Esophagus muscularis mucosa (tissue), 4 donors: Measurements from ENCODE around the gene WDR35. TPM values are rescaled to one million over a fixed set of nuclear protein-coding genes. Genes with fewer than 3 reads are reported as not detected.

Source experiments
- DNase-seq: peaks from one replicate; pipeline ENCODE4 v3.0.0-alpha.2; 2017; ENCODE audit errors: extremely low spot score
- H3K27ac ChIP-seq, 4 donors: fragments of 200-600 bp; sonication (generic); replicated peaks in 1 of 4; 1 replicate in 3 of 4; 2 replicates in 1 of 4; pipeline ENCODE4 v1.5.1; 2016 to 2019; ENCODE audit warnings: mild to moderate bottlenecking in 1 of 4
- H3K27me3 ChIP-seq, 4 donors: fragments of 200-600 bp; sonication (generic); one replicate each; pipeline versions ENCODE4 v1.5.1 to v1.6.0; 2016 to 2019
- H3K36me3 ChIP-seq, 4 donors: fragments of 200-600 bp; sonication (generic); one replicate each; pipeline ENCODE4 v1.5.1; 2016 to 2019
- H3K4me1 ChIP-seq, 4 donors: fragments of 200-600 bp; sonication (generic); one replicate each; pipeline ENCODE4 v1.5.1; 2016 to 2019
- H3K4me3 ChIP-seq, 4 donors: fragments of 200-600 bp; sonication (generic); 1 replicate in 2 of 4; 2 replicates in 2 of 4; pipeline ENCODE4 v1.5.1; 2016 to 2019; ENCODE audit warnings: mild to moderate bottlenecking in 4 of 4, moderate library complexity in 1 of 4
- H3K9me3 ChIP-seq, 4 donors: fragments of 200-600 bp; sonication (generic); 1 replicate in 3 of 4; 2 replicates in 1 of 4; pipeline ENCODE4 v1.5.1; 2016 to 2019
- CTCF ChIP-seq, 3 experiments: fragments of 200-600 bp in 2 of 3; fragments of 450-650 bp in 1 of 3; sonication (generic) in 2 of 3; IDR thresholded peaks; one replicate each; pipeline ENCODE4 v1.5.1; 2017 to 2019; ENCODE audit warnings: antibody characterized with exemption in 3 of 3, mild to moderate bottlenecking in 2 of 3, moderate library complexity in 1 of 3
- EP300 ChIP-seq: sonication (generic); formaldehyde crosslinking; IDR thresholded peaks from one replicate; pipeline ENCODE4 v1.6.1; 2017; ENCODE audit warnings: antibody characterized with exemption
- POLR2A ChIP-seq: fragments of 450-650 bp; IDR thresholded peaks from one replicate; pipeline ENCODE4 v1.6.1; 2017; ENCODE audit warnings: antibody characterized with exemption, moderate library complexity, mild to moderate bottlenecking, low read depth
- POLR2AphosphoS5 ChIP-seq, 2 donors: sonication (generic); formaldehyde crosslinking; IDR thresholded peaks; one replicate each; pipeline ENCODE4 v1.6.1; 2017; ENCODE audit warnings: antibody characterized with exemption in 2 of 2
- WGBS: methylation state at CpG from one replicate; pipeline ENCODE4 v1.1.5; 2018; 5-methylcytosine and 5-hydroxymethylcytosine counted together
- intact Hi-C: fragments of 100-400 bp; cut with DNase I; formaldehyde crosslinking; loops from one replicate; pipeline ENCODE4 v1.15.1; 2023
- total RNA-seq, 4 donors: library from RNA; depleted of rRNA; stranded (reverse); fragments of >200 nt; gene quantifications; one replicate each; pipeline versions ENCODE4 v1.1.0 to v1.2.1, GENCODE V29; 2016

Gene WDR35
- total RNA-seq, 4 donors from 2014 or later, result 9.4 to 15.0 (median 12.3) TPM

- 98% methylated on average over 4 of the region's 4 CpGs for WGBS
- Histone ChIP-seq H3K27ac (no peak overlapping the region), H3K27me3 (no peaks in the 10 kb centered on the region), H3K36me3 (no peaks in the 10 kb centered on the region), H3K9me3 (no peaks in the 10 kb centered on the region), H3K4me3 (no peak overlapping the region), H3K4me1 (peaks cover 0 to 11% (median under 1%) of the 10 kb centered on the region in 4 donors)
- TF ChIP-seq POLR2A (no peak), POLR2AphosphoS5 (IDR thresholded peaks at IDR 0.05) (no peak), CTCF (IDR thresholded peaks at IDR 0.05) (no peak)
- intact Hi-C loops, result no loop called here
- DNase-seq, result no peak
Measured at GRCh38 chr2:19888831-19889230, 101.1 kb downstream of the WDR35 start.

GRCh38 chr2:19887510-19887909 lies 102.4 kb downstream of the WDR35 start:
- no peak overlapping the region for H3K27ac ChIP-seq
- H3K4me1 ChIP-seq, result peaks cover 0 to 9% (median 0%) of the 10 kb centered on the region in 4 donors
- H3K4me3 ChIP-seq, result no peak overlapping the region
- H3K36me3 ChIP-seq, result no peaks in the 10 kb centered on the region
- intact Hi-C loops, result no loop called here
- H3K27me3 ChIP-seq, result no peaks in the 10 kb centered on the region
- WGBS, result 84% methylated on average over 7 of the region's 7 CpGs
- no peaks in the 10 kb centered on the region for H3K9me3 ChIP-seq
- peak; percentile 74 for DNase-seq
- TF ChIP-seq POLR2AphosphoS5 (IDR thresholded peaks at IDR 0.05) (no peak), CTCF (IDR thresholded peaks at IDR 0.05) (no peak), EP300 (no peak), POLR2A (no peak)

- intact Hi-C loops, result no loop called here
- H3K9me3 ChIP-seq, result no peaks in the 10 kb centered on the region
- no peaks in the 10 kb centered on the region for H3K36me3 ChIP-seq
- no peak for DNase-seq
- H3K4me1 ChIP-seq, result peaks cover 0 to 9% (median 0%) of the 10 kb centered on the region in 4 donors
- H3K4me3 ChIP-seq, result no peak overlapping the region
- no peak overlapping the region for H3K27ac ChIP-seq
- no peaks in the 10 kb centered on the region for H3K27me3 ChIP-seq
- 82% methylated on average over 8 of the region's 11 CpGs for WGBS
- TF ChIP-seq POLR2AphosphoS5 (IDR thresholded peaks at IDR 0.05) (no peak), CTCF (IDR thresholded peaks at IDR 0.05) (no peak), EP300 (no peak), POLR2A (no peak)
Measured at GRCh38 chr2:19886261-19886660, 103.6 kb downstream of the WDR35 start.

GRCh38 chr2:19885791-19886190 lies 104.1 kb downstream of the WDR35 start:
- Histone ChIP-seq H3K9me3 (no peaks in the 10 kb centered on the region), H3K36me3 (no peaks in the 10 kb centered on the region), H3K27ac (no peak overlapping the region), H3K27me3 (no peaks in the 10 kb centered on the region), H3K4me1 (peaks cover 0 to 9% (median 0%) of the 10 kb centered on the region in 4 donors), H3K4me3 (no peak overlapping the region)
- TF ChIP-seq POLR2A, result no peak
- TF ChIP-seq POLR2AphosphoS5 (IDR thresholded peaks at IDR 0.05), result no peak
- TF ChIP-seq CTCF (IDR thresholded peaks at IDR 0.05), result no peak
- no peak for TF ChIP-seq EP300
- 67% methylated on average over 7 of the region's 7 CpGs for WGBS
- no peak for DNase-seq
- intact Hi-C loops, result no loop called here
